Testis (tissue), 3 donors: ENCODE data around the gene TPPP2. TPM values are rescaled to one million over a fixed set of nuclear protein-coding genes. Genes with fewer than 3 reads are reported as not detected.
A peak's percentile ranks its signal among the peaks of the same experiment; 100 is the strongest.

ENCODE experiments used
- DNase-seq: peaks from one replicate; pipeline ENCODE4 v3.0.0-alpha.2; 2019
- H3K27ac ChIP-seq, 2 donors: fragments of 200-600 bp; sonication (generic); one replicate each; pipeline ENCODE4 v1.5.1; 2019
- H3K27me3 ChIP-seq: fragments of 200-600 bp; sonication (generic); one replicate; pipeline ENCODE4 v1.5.1; 2019
- H3K36me3 ChIP-seq: fragments of 200-600 bp; sonication (generic); one replicate; pipeline ENCODE4 v1.5.1; 2017; ENCODE audit warnings: low read depth; ENCODE audit errors: missing control alignments
- H3K4me1 ChIP-seq: fragments of 200-600 bp; sonication (generic); one replicate; pipeline ENCODE4 v1.5.1; 2019
- H3K4me3 ChIP-seq, 2 donors: fragments of 200-600 bp; sonication (generic); one replicate each; pipeline ENCODE4 v1.5.1; 2017 to 2019
- H3K9me3 ChIP-seq: fragments of 200-600 bp; sonication (generic); one replicate; pipeline ENCODE4 v1.5.1; 2017
- CTCF ChIP-seq, 3 experiments: fragments of 450-650 bp in 2 of 3; fragments of 200-600 bp in 1 of 3; sonication (generic) in 1 of 3; IDR thresholded peaks; one replicate each; pipeline ENCODE4 v1.5.1; 2016 to 2019; ENCODE audit warnings: antibody characterized with exemption in 3 of 3, mild to moderate bottlenecking in 2 of 3, moderate library complexity in 1 of 3
- POLR2A ChIP-seq: fragments of 450-650 bp; IDR thresholded peaks from one replicate; pipeline ENCODE4 v1.6.1; 2017; ENCODE audit warnings: antibody characterized with exemption, mild to moderate bottlenecking, moderate library complexity
- WGBS, 2 donors: methylation state at CpG; one replicate each; pipeline ENCODE4 v1.1.5; 2018; 5-methylcytosine and 5-hydroxymethylcytosine counted together
- intact Hi-C: fragments of 100-400 bp; cut with DNase I; formaldehyde crosslinking; loops from one replicate; pipeline ENCODE4 v1.15.1; 2023; ENCODE audit warnings: low total_unique reads
- polyA plus RNA-seq: library from polyadenylated mRNA; stranded (reverse); fragments of 350-450 nt; fragmentation: Illumina TruSeq; extraction: RNeasy Lipid Tissue Mini Kit (QIAGEN cat#74804); gene quantifications from one replicate; pipeline ENCODE4 v1.2.3, GENCODE V29; 2014; ENCODE audit warnings: low read depth, low replicate concordance; ENCODE audit not compliant: insufficient read depth
- total RNA-seq, 2 donors: library from RNA; depleted of rRNA; stranded (reverse); fragments of >200 nt; gene quantifications; one replicate each; pipeline ENCODE4 v1.2.3, GENCODE V29; 2016

The TPPP2 gene
- total and polyA plus RNA-seq, 3 donors from 2014 or later, result 94.3 to 490 (median 201) TPM

- TF ChIP-seq CTCF (IDR thresholded peaks at IDR 0.05), result no peak
- peaks cover 13% of the 10 kb centered on the region for H3K4me1 ChIP-seq
- intact Hi-C loops, result no loop called here
- H3K9me3 ChIP-seq, result no peaks in the 10 kb centered on the region
- no peaks in the 10 kb centered on the region for H3K27me3 ChIP-seq
- no peak for DNase-seq
- peak overlapping the region; percentile 65 to 84 for H3K27ac ChIP-seq
- 71 to 75% methylated on average over 15 of the region's 15 CpGs for WGBS, 2 donors
- peak overlapping the region; percentile 72 to 97 for H3K4me3 ChIP-seq
- no peaks in the 10 kb centered on the region for H3K36me3 ChIP-seq
Observed at GRCh38 chr14:20988717-20989470, 41.1 kb upstream of the TPPP2 start.

- peak overlapping the region; percentile 65 to 84 for H3K27ac ChIP-seq
- H3K4me3 ChIP-seq, result peak overlapping the region; percentile 72 to 97
- H3K9me3 ChIP-seq, result no peaks in the 10 kb centered on the region
- 0 to 1% methylated on average over 9 to 11 of the region's 11 CpGs for WGBS, 2 donors
- TF ChIP-seq POLR2A, result no peak
- no peak for TF ChIP-seq CTCF (IDR thresholded peaks at IDR 0.05)
- intact Hi-C loops, result no loop called here
- DNase-seq, result no peak
- no peaks in the 10 kb centered on the region for H3K27me3 ChIP-seq
- peaks cover 13% of the 10 kb centered on the region for H3K4me1 ChIP-seq
- no peaks in the 10 kb centered on the region for H3K36me3 ChIP-seq
Observed at GRCh38 chr14:20989471-20989786, 40.6 kb upstream of the TPPP2 start.

- peak within 1 kb of the TSS; percentile 72 to 97 for H3K4me3 ChIP-seq
- no peaks in the 10 kb centered on the region for H3K36me3 ChIP-seq
- WGBS, 2 donors, result 0% methylated on average over 9 to 40 of the region's 42 CpGs
- no peak for TF ChIP-seq POLR2A
- TF ChIP-seq CTCF (IDR thresholded peaks at IDR 0.05), result peak in 1 of 3 experiments; percentile 17
- H3K9me3 ChIP-seq, result no peaks in the 10 kb centered on the region
- peaks cover 13% of the 10 kb centered on the region for H3K4me1 ChIP-seq
- peak; percentile 97 for DNase-seq
- intact Hi-C loops, result no loop called here
- H3K27ac ChIP-seq, result peak within 1 kb of the TSS; percentile 65 to 84
- no peaks in the 10 kb centered on the region for H3K27me3 ChIP-seq
Observed at GRCh38 chr14:20989787-20990600, 40.0 kb upstream of the TPPP2 start, which contains the start of gene METTL17. TSS of gene METTL17 (plus strand) at chr14:20989980. CDS start at chr14:20990003, 23 bp downstream.

- H3K27me3 ChIP-seq, result no peaks in the 10 kb centered on the region
- no peak overlapping the region for H3K27ac ChIP-seq
- H3K36me3 ChIP-seq, result no peaks in the 10 kb centered on the region
- intact Hi-C loops, result no loop called here
- peaks cover 3% of the 10 kb centered on the region for H3K4me1 ChIP-seq
- 87 to 95% methylated on average over 10 to 14 of the region's 14 CpGs for WGBS, 2 donors
- H3K9me3 ChIP-seq, result no peaks in the 10 kb centered on the region
- H3K4me3 ChIP-seq, result no peak overlapping the region
- DNase-seq, result no peak
- TF ChIP-seq CTCF (IDR thresholded peaks at IDR 0.05) (no peak), POLR2A (no peak)
Observed at GRCh38 chr14:20996521-20996920, 33.5 kb upstream of the TPPP2 start.
